SK-N-SH treated with all-trans-retinoic acid at 6 μM for 48 hours (cell line): ENCODE measurements around the gene ARHGAP44.

Source experiments
- ATAC-seq: fragments of 200-7000 bp; cut with Tn5 transposase; 3 replicates; pipeline ENCODE4 v1.9.1; 2020; ENCODE audit warnings: mild to moderate bottlenecking, moderate library complexity
- ARNTL ChIP-seq: fragments of 450-650 bp; formaldehyde crosslinking; IDR thresholded peaks from 2 replicates; pipeline ENCODE4 v1.5.0; 2020; ENCODE audit warnings: low read depth, mild to moderate bottlenecking, moderate library complexity, borderline replicate concordance
- BACH2 ChIP-seq: fragments of 250-450 bp; sonication (Bioruptor Pico); IDR thresholded peaks from 2 replicates; pipeline ENCODE4 v1.9.0; 2021; ENCODE audit warnings: mild to moderate bottlenecking, borderline replicate concordance
- CSDC2 ChIP-seq: fragments of 250-450 bp; sonication (Bioruptor Pico); IDR thresholded peaks from 2 replicates; pipeline ENCODE4 v1.5.0; 2020; ENCODE audit warnings: mild to moderate bottlenecking, moderate library complexity
- ESRRG ChIP-seq: fragments of 250-450 bp; sonication (Bioruptor Pico); IDR thresholded peaks from 2 replicates; pipeline ENCODE4 v1.6.1; 2021; ENCODE audit warnings: mild to moderate bottlenecking
- GLIS3 ChIP-seq: fragments of 250-450 bp; sonication (Bioruptor Pico); IDR thresholded peaks from 2 replicates; pipeline ENCODE4 v1.5.0; 2020; ENCODE audit warnings: mild to moderate bottlenecking, moderate library complexity
- OSR1 ChIP-seq: fragments of 250-450 bp; sonication (Bioruptor Pico); IDR thresholded peaks from 2 replicates; pipeline ENCODE4 v1.8.0; 2022; ENCODE audit warnings: moderate library complexity, mild to moderate bottlenecking, inconsistent platforms
- PPARA ChIP-seq: fragments of 250-450 bp; sonication (Bioruptor Pico); IDR thresholded peaks from 2 replicates; pipeline ENCODE4 v1.5.0; 2020; ENCODE audit warnings: mild to moderate bottlenecking, borderline replicate concordance
- RARB ChIP-seq: fragments of 250-450 bp; sonication (Bioruptor Pico); IDR thresholded peaks from 2 replicates; pipeline ENCODE4 v1.8.0; 2021; ENCODE audit warnings: mild to moderate bottlenecking, moderate library complexity
- SNAI2 ChIP-seq: fragments of 250-450 bp; sonication (Bioruptor Pico); IDR thresholded peaks from 2 replicates; pipeline ENCODE4 v1.5.0; 2020; ENCODE audit warnings: mild to moderate bottlenecking, moderate library complexity
- TCF4 ChIP-seq: fragments of 250-450 bp; sonication (Bioruptor Pico); IDR thresholded peaks from 2 replicates; pipeline ENCODE4 v1.8.0; 2021; ENCODE audit warnings: mild to moderate bottlenecking, moderate library complexity, borderline replicate concordance
- TOX ChIP-seq: fragments of 250-450 bp; sonication (Bioruptor Pico); IDR thresholded peaks from 2 replicates; pipeline ENCODE4 v1.8.0; 2021; ENCODE audit warnings: mild to moderate bottlenecking, moderate library complexity, borderline replicate concordance
- ZC3H10 ChIP-seq: fragments of 250-450 bp; sonication (Bioruptor Pico); IDR thresholded peaks from 2 replicates; pipeline ENCODE4 v1.5.1; 2021; ENCODE audit warnings: mild to moderate bottlenecking, moderate library complexity
- ZFP30 ChIP-seq: fragments of 450-650 bp; formaldehyde crosslinking; IDR thresholded peaks from 2 replicates; pipeline ENCODE4 v1.5.0; 2022; ENCODE audit warnings: mild to moderate bottlenecking, moderate library complexity
- ZNF565 ChIP-seq: fragments of 450-650 bp; formaldehyde crosslinking; conservative IDR thresholded peaks from 2 replicates; pipeline ENCODE4 v1.5.0; 2020; ENCODE audit warnings: low read depth, mild to moderate bottlenecking, moderate library complexity
- ZNF8 ChIP-seq: fragments of 450-650 bp; formaldehyde crosslinking; IDR thresholded peaks from 2 replicates; pipeline ENCODE4 v1.5.0; 2020; ENCODE audit warnings: mild to moderate bottlenecking, moderate library complexity
- TF ChIP-seq, protein P1 (sequence below): fragments of 250-450 bp; sonication (Bioruptor Pico); IDR thresholded peaks from 2 replicates; pipeline ENCODE4 v1.5.1; 2020; ENCODE audit warnings: low read depth, mild to moderate bottlenecking, moderate library complexity
- TF ChIP-seq, protein P2 (sequence below): fragments of 250-450 bp; sonication (Bioruptor Pico); IDR thresholded peaks from 2 replicates; pipeline ENCODE4 v1.5.0; 2020; ENCODE audit warnings: mild to moderate bottlenecking, moderate library complexity
- TF ChIP-seq, protein P3 (sequence below): fragments of 250-450 bp; sonication (Bioruptor Pico); IDR thresholded peaks from 2 replicates; pipeline ENCODE4 v1.5.1; 2021; ENCODE audit warnings: mild to moderate bottlenecking, moderate library complexity
- TF ChIP-seq, protein P4 (sequence below): fragments of 250-450 bp; sonication (Bioruptor Pico); IDR thresholded peaks from 2 replicates; pipeline ENCODE4 v1.8.0; 2020; ENCODE audit warnings: mild to moderate bottlenecking, moderate library complexity, borderline replicate concordance

ARHGAP44 gene

DNA sequence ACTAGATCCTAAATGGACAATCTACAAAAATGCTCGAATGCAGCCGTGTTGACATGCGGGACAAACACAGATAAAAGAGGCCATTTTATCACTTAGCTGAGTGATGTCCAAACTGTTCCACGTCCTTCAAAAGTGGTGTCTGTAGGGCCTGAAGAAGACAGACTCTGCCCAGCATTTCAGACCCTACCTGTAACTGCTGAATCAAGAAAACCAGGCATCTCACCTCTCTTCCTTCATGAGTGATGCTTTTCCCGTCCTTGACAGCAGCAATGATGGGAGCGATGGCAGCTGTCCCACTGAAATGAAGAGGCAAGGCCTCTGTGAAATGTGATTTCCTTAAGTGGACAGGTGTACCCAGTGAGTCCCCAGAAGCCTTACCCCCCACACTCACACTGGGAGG, 216.2 kb downstream of the ARHGAP44 start:
- no peak for ATAC-seq
- no peak for TF ChIP-seq PPARA (CRISPR knock-in tag)
- no peak for TF ChIP-seq ZFP30
- TF ChIP-seq BACH2 (CRISPR knock-in tag) = no peak
- no peak for TF ChIP-seq ZNF565 (CRISPR knock-in tag)
- TF ChIP-seq ZC3H10 (CRISPR knock-in tag) = no peak
- TF ChIP-seq TOX = no peak

DNA sequence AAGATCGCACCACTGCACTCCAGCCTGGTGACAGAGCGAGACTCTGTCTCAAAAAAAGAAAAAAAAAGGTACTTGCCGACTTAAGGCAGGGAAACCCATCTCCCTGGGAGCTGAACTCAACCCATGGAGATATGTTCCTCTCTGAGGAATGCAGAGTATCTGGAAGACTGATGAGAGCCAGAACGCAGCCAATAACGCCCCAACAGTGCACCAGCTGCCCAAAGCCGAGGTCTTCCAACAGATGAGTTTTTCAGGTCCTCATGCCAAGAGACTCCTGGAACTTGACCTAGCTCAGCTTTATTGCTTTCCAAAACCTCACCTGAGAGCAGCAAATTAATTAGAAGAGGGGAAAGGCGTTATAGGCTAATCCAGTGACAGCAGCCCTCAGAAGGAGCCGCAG, 219.2 kb downstream of the ARHGAP44 start:
- TF ChIP-seq ARNTL (CRISPR knock-in tag) (no peak), ZNF565 (CRISPR knock-in tag) (no peak), ZFP30 (no peak), ZC3H10 (CRISPR knock-in tag) (no peak), OSR1 (no peak), ESRRG (CRISPR knock-in tag) (no peak), CSDC2 (CRISPR knock-in tag) (no peak), SNAI2 (CRISPR knock-in tag) (no peak)
- TF ChIP-seq, protein P1, sequence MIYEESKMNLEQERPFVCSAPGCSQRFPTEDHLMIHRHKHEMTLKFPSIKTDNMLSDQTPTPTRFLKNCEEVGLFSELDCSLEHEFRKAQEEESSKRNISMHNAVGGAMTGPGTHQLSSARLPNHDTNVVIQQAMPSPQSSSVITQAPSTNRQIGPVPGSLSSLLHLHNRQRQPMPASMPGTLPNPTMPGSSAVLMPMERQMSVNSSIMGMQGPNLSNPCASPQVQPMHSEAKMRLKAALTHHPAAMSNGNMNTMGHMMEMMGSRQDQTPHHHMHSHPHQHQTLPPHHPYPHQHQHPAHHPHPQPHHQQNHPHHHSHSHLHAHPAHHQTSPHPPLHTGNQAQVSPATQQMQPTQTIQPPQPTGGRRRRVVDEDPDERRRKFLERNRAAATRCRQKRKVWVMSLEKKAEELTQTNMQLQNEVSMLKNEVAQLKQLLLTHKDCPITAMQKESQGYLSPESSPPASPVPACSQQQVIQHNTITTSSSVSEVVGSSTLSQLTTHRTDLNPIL = no peak
- TF ChIP-seq, protein P2, sequence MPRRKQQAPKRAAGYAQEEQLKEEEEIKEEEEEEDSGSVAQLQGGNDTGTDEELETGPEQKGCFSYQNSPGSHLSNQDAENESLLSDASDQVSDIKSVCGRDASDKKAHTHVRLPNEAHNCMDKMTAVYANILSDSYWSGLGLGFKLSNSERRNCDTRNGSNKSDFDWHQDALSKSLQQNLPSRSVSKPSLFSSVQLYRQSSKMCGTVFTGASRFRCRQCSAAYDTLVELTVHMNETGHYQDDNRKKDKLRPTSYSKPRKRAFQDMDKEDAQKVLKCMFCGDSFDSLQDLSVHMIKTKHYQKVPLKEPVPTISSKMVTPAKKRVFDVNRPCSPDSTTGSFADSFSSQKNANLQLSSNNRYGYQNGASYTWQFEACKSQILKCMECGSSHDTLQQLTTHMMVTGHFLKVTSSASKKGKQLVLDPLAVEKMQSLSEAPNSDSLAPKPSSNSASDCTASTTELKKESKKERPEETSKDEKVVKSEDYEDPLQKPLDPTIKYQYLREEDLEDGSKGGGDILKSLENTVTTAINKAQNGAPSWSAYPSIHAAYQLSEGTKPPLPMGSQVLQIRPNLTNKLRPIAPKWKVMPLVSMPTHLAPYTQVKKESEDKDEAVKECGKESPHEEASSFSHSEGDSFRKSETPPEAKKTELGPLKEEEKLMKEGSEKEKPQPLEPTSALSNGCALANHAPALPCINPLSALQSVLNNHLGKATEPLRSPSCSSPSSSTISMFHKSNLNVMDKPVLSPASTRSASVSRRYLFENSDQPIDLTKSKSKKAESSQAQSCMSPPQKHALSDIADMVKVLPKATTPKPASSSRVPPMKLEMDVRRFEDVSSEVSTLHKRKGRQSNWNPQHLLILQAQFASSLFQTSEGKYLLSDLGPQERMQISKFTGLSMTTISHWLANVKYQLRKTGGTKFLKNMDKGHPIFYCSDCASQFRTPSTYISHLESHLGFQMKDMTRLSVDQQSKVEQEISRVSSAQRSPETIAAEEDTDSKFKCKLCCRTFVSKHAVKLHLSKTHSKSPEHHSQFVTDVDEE (CRISPR knock-in tag) = no peak
- TF ChIP-seq, protein P3, sequence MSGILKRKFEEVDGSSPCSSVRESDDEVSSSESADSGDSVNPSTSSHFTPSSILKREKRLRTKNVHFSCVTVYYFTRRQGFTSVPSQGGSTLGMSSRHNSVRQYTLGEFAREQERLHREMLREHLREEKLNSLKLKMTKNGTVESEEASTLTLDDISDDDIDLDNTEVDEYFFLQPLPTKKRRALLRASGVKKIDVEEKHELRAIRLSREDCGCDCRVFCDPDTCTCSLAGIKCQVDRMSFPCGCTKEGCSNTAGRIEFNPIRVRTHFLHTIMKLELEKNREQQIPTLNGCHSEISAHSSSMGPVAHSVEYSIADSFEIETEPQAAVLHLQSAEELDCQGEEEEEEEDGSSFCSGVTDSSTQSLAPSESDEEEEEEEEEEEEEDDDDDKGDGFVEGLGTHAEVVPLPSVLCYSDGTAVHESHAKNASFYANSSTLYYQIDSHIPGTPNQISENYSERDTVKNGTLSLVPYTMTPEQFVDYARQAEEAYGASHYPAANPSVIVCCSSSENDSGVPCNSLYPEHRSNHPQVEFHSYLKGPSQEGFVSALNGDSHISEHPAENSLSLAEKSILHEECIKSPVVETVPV (CRISPR knock-in tag) = no peak
- TF ChIP-seq, all 23 proteins: peak for 0
- no peak for ATAC-seq

DNA sequence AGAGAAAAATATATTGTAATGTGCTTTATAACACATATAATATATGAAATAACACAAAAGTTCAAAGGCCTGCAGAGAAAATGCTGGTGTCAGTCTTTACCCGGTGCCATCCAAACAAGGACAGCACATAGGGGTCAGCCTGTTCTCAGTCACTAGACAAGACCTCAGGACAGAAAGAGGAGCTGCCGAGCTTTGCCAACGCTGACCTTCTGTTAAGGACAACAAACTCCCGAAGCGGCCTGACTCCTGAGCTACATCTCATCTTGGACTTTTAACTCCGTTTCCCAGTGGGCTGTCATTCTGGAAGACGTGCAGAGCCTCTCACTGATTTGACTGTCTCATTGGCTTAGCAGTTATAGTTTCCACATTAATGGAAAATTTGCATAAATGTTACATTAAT, 221.7 kb downstream of the ARHGAP44 start:
- ATAC-seq = no peak
- TF ChIP-seq TCF4 (CRISPR knock-in tag) = no peak
- no peak for TF ChIP-seq ZNF8 (CRISPR knock-in tag)

DNA sequence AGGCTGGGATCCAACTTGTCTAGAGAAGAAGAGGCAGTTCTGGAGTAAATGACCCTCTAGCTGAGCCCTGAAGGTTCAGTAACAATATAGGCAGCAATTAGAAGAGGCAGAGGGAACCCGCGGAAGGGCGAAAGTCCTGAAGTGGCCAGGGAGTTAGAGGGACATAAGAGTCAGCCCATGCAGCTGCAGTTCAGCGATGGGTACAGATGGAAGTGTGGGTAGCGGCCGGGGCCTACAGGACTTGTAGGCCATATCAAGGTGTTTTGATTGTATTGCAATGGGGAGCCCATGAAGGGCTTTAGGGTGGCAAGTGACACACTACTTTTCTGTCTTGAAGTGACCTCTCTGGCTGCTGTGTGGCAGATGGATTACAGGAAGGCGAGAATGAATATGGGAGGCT, 225.5 kb downstream of the ARHGAP44 start:
- no peak for TF ChIP-seq GLIS3 (CRISPR knock-in tag)
- no peak for TF ChIP-seq OSR1
- TF ChIP-seq RARB (CRISPR knock-in tag) = no peak
- no peak for TF ChIP-seq ZC3H10 (CRISPR knock-in tag)
- no peak for TF ChIP-seq TCF4 (CRISPR knock-in tag)
- TF ChIP-seq PPARA (CRISPR knock-in tag) = no peak
- TF ChIP-seq, protein P3 (CRISPR knock-in tag) = no peak
- TF ChIP-seq CSDC2 (CRISPR knock-in tag) = no peak
- no peak for TF ChIP-seq ZFP30
- TF ChIP-seq, protein P1 = no peak
- TF ChIP-seq, protein P4, sequence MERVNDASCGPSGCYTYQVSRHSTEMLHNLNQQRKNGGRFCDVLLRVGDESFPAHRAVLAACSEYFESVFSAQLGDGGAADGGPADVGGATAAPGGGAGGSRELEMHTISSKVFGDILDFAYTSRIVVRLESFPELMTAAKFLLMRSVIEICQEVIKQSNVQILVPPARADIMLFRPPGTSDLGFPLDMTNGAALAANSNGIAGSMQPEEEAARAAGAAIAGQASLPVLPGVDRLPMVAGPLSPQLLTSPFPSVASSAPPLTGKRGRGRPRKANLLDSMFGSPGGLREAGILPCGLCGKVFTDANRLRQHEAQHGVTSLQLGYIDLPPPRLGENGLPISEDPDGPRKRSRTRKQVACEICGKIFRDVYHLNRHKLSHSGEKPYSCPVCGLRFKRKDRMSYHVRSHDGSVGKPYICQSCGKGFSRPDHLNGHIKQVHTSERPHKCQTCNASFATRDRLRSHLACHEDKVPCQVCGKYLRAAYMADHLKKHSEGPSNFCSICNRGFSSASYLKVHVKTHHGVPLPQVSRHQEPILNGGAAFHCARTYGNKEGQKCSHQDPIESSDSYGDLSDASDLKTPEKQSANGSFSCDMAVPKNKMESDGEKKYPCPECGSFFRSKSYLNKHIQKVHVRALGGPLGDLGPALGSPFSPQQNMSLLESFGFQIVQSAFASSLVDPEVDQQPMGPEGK (CRISPR knock-in tag) = no peak
- no peak for TF ChIP-seq ZNF565 (CRISPR knock-in tag)
- TF ChIP-seq, all 23 proteins: peak for 0
- ATAC-seq = no peak
